ENCODE results near the gene SYNPO2.

DNA sequence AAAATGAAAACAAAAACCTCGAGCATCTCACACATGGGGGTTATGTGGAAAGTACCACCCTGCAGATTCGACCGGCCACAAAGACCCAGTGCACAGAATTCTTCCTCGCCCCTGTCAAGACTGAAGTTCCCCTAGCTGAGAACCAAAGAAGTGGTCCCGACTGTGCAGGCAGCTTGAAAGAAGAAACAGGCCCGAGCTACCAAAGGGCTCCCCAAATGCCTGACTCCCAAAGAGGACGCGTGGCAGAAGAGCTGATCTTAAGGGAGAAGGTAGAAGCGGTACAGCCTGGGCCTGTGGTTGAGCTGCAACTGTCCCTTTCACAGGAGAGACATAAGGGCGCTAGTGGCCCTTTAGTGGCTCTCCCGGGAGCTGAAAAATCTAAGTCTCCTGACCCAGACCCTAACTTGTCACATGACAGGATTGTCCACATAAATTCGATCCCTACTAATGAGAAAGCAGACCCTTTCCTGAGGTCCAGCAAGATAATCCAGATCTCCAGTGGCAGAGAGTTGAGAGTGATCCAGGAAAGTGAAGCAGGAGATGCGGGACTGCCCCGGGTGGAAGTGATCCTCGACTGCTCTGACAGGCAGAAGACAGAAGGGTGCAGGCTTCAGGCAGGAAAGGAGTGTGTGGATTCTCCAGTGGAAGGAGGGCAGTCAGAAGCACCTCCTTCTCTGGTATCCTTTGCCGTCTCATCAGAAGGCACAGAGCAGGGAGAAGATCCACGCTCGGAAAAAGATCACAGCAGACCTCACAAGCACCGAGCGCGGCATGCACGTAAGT lies 138.2 kb downstream of the SYNPO2 start:
- no peak for TF ChIP-seq EGR1 (IDR thresholded peaks at IDR 0.05; ENCODE audit: low read depth)
- TF ChIP-seq EZH2 (IDR thresholded peaks at IDR 0.05), result no peak
